Transverse colon (tissue), 4 donors: ENCODE measurements around the gene GOLGA3. TPM values are rescaled to one million over a fixed set of nuclear protein-coding genes. Genes with fewer than 3 reads are reported as not detected.
"Not testable (repeated sequence)": the region's sequence is repeated elsewhere in the genome, so short reads cannot be mapped to it uniquely, and the experiment has no call there.

Source experiments
- DNase-seq: peaks from one replicate; pipeline ENCODE4 v3.0.0-alpha.2; 2019
- H3K27ac ChIP-seq, 4 donors: fragments of 200-600 bp; sonication (generic); 2 replicates each; pipeline ENCODE4 v1.5.1; 2016 to 2018; ENCODE audit warnings: inconsistent platforms in 4 of 4
- H3K27me3 ChIP-seq: fragments of 200-600 bp; sonication (generic); 2 replicates; pipeline ENCODE4 v1.5.1; 2017; ENCODE audit warnings: inconsistent platforms
- H3K36me3 ChIP-seq, 4 donors: fragments of 200-600 bp; sonication (generic); 2 replicates each; pipeline ENCODE4 v1.5.1; 2017 to 2019; ENCODE audit warnings: inconsistent platforms in 4 of 4
- H3K4me1 ChIP-seq, 4 donors: fragments of 200-600 bp; sonication (generic); 2 replicates each; pipeline ENCODE4 v1.5.1; 2017 to 2020; ENCODE audit warnings: inconsistent platforms in 4 of 4
- H3K4me3 ChIP-seq, 4 donors: fragments of 200-600 bp; sonication (generic); 1 replicate in 1 of 4; 2 replicates in 3 of 4; pipeline versions ENCODE4 v1.5.1 to v1.6.1; 2017 to 2019; ENCODE audit warnings: inconsistent platforms in 4 of 4
- H3K9me3 ChIP-seq, 2 donors: fragments of 200-600 bp; sonication (generic); 2 replicates each; pipeline ENCODE4 v1.5.1; 2017 to 2019; ENCODE audit warnings: inconsistent platforms in 2 of 2
- CTCF ChIP-seq, 5 experiments: fragments of 200-600 bp in 3 of 5; fragments of 450-650 bp in 2 of 5; sonication (generic) in 3 of 5; IDR thresholded peaks; 1 replicate in 2 of 5; 2 replicates in 3 of 5; pipeline ENCODE4 v1.5.1; 2016 to 2017; ENCODE audit warnings: antibody characterized with exemption in 5 of 5, inconsistent platforms in 3 of 5, mild to moderate bottlenecking in 2 of 5, moderate library complexity in 1 of 5
- EP300 ChIP-seq: sonication (generic); formaldehyde crosslinking; IDR thresholded peaks from one replicate; pipeline ENCODE4 v1.6.1; 2017; ENCODE audit warnings: antibody characterized with exemption, low read depth
- POLR2A ChIP-seq: fragments of 450-650 bp; IDR thresholded peaks from one replicate; pipeline ENCODE4 v1.6.1; 2016; ENCODE audit warnings: antibody characterized with exemption, mild to moderate bottlenecking, moderate library complexity
- POLR2AphosphoS5 ChIP-seq, 3 donors: sonication (generic); formaldehyde crosslinking; IDR thresholded peaks; one replicate each; pipeline ENCODE4 v1.6.1; 2016; ENCODE audit warnings: antibody characterized with exemption in 3 of 3
- WGBS, 2 donors: methylation state at CpG; one replicate each; pipeline ENCODE4 v1.1.5; 2018; ENCODE audit warnings: low coverage in 1 of 2; 5-methylcytosine and 5-hydroxymethylcytosine counted together
- in situ Hi-C, 4 donors: fragments of 200-750 bp; cut with MboI; loops; one replicate each; pipeline versions ENCODE4 v1.15.0 to v1.15.1; 2017; ENCODE audit warnings: low sequenced_read_pairs in 3 of 4, low pct_ligation_motif_present in 1 of 4, low pct_unique_long_range_greater_than_20kb in 1 of 4
- intact Hi-C: fragments of 100-400 bp; cut with DNase I; formaldehyde crosslinking; loops from one replicate; pipeline ENCODE4 v1.15.1; 2023; ENCODE audit warnings: low total_unique reads
- total RNA-seq, 4 donors: library from RNA; depleted of rRNA; stranded (reverse); fragments of >200 nt; gene quantifications; one replicate each; pipeline ENCODE4 v1.1.0, GENCODE V29; 2016

The GOLGA3 gene
- total RNA-seq, 4 donors from 2014 or later, result 90.9 to 113 (median 99.9) TPM

GRCh38 chr12:132866251-132866828 is 37.7 kb upstream of the GOLGA3 start:
- H3K4me3 ChIP-seq, result no peak overlapping the region
- no peak overlapping the region for H3K27ac ChIP-seq
- no peak for DNase-seq
- H3K27me3 ChIP-seq, result no peaks in the 10 kb centered on the region
- H3K36me3 ChIP-seq, result peaks cover 0 to 43% (median 9%) of the 10 kb centered on the region in 4 donors
- no peaks in the 10 kb centered on the region for H3K9me3 ChIP-seq
- in situ Hi-C loops (no loop called here), intact Hi-C loops (no loop called here)
- 95 to 96% methylated on average over 10 to 14 of the region's 14 CpGs for WGBS, 2 donors
- no peaks in the 10 kb centered on the region for H3K4me1 ChIP-seq
- TF ChIP-seq CTCF (IDR thresholded peaks at IDR 0.05) (no peak), POLR2AphosphoS5 (IDR thresholded peaks at IDR 0.05) (peak in 2 of 3 donors; percentile 45 to 59)

GRCh38 chr12:132861558-132861957 is 32.9 kb upstream of the GOLGA3 start:
- peaks cover 0 to 45% (median 17%) of the 10 kb centered on the region in 4 donors for H3K36me3 ChIP-seq
- in situ Hi-C loops, result no loop called here

GRCh38 chr12:132858718-132859266 is 30.1 kb upstream of the GOLGA3 start:
- H3K4me1 ChIP-seq, result no peaks in the 10 kb centered on the region
- TF ChIP-seq EP300, result no peak
- no peak for TF ChIP-seq POLR2AphosphoS5 (IDR thresholded peaks at IDR 0.05)
- no peak for TF ChIP-seq CTCF (IDR thresholded peaks at IDR 0.05)
- no peak for TF ChIP-seq POLR2A
- no peak overlapping the region for H3K27ac ChIP-seq
- peaks cover 0 to 70% (median 27%) of the 10 kb centered on the region in 4 donors for H3K36me3 ChIP-seq
- no peaks in the 10 kb centered on the region for H3K27me3 ChIP-seq
- no peak overlapping the region for H3K4me3 ChIP-seq
- DNase-seq, result no peak
- in situ Hi-C loops, result no loop called here
- 92 to 93% methylated on average over 9 to 18 of the region's 18 CpGs for WGBS, 2 donors
- no peaks in the 10 kb centered on the region for H3K9me3 ChIP-seq
- intact Hi-C loops, result no loop called here

More at GRCh38 chr12:132861558-132861957, 32.9 kb upstream of the GOLGA3 start:
- Histone ChIP-seq H3K9me3 (no peaks in the 10 kb centered on the region), H3K27me3 (no peaks in the 10 kb centered on the region), H3K4me3 (no peak overlapping the region), H3K27ac (no peak overlapping the region), H3K4me1 (no peaks in the 10 kb centered on the region)
- no peak for DNase-seq
- intact Hi-C loops, result no loop called here
- no peak for TF ChIP-seq CTCF (IDR thresholded peaks at IDR 0.05)
- TF ChIP-seq EP300, result no peak
- no peak for TF ChIP-seq POLR2A
- no peak for TF ChIP-seq POLR2AphosphoS5 (IDR thresholded peaks at IDR 0.05)
- 97% methylated on average over 8 of the region's 8 CpGs; no CpG with 5 or more reads in 1 of the 2 donors for WGBS, 2 donors

GRCh38 chr12:132857019-132857418 is 28.4 kb upstream of the GOLGA3 start:
- H3K9me3 ChIP-seq, intact Hi-C loops, H3K27ac ChIP-seq, DNase-seq, in situ Hi-C loops, H3K27me3 ChIP-seq, H3K4me1 ChIP-seq, H3K4me3 ChIP-seq: not testable (repeated sequence)
- peaks cover 0 to 79% (median 31%) of the 10 kb centered on the region in 4 donors for H3K36me3 ChIP-seq
- 97% methylated on average over 18 of the region's 21 CpGs; no CpG with 5 or more reads in 1 of the 2 donors for WGBS, 2 donors

- no peaks in the 10 kb centered on the region for H3K4me1 ChIP-seq
Measured at GRCh38 chr12:132856581-132856980, 27.9 kb upstream of the GOLGA3 start.

GRCh38 chr12:132855211-132855610 is 26.5 kb upstream of the GOLGA3 start:
- H3K36me3 ChIP-seq, result peaks cover 0 to 79% (median 32%) of the 10 kb centered on the region in 4 donors
- H3K27ac ChIP-seq, H3K4me1 ChIP-seq, H3K27me3 ChIP-seq, intact Hi-C loops, in situ Hi-C loops, H3K4me3 ChIP-seq, H3K9me3 ChIP-seq, DNase-seq: not testable (repeated sequence)
- WGBS, 2 donors, result 95% methylated on average over 11 to 14 of the region's 14 CpGs

More at GRCh38 chr12:132856581-132856980, 27.9 kb upstream of the GOLGA3 start:
- in situ Hi-C loops, result no loop called here
- H3K36me3 ChIP-seq, result peaks cover 0 to 79% (median 32%) of the 10 kb centered on the region in 4 donors
- no peak overlapping the region for H3K27ac ChIP-seq
- intact Hi-C loops, result no loop called here
- no peak overlapping the region for H3K4me3 ChIP-seq
- no peak for DNase-seq
- no peaks in the 10 kb centered on the region for H3K27me3 ChIP-seq
- no peaks in the 10 kb centered on the region for H3K9me3 ChIP-seq
- TF ChIP-seq POLR2A, result no peak
- no peak for TF ChIP-seq EP300
- WGBS, 2 donors, result 94% methylated on average over 17 of the region's 17 CpGs; no CpG with 5 or more reads in 1 of the 2 donors
